Measurements from ENCODE around the gene SERPINB7.

The SERPINB7 gene

GRCh38 chr18:63788447-63789096, 13.4 kb downstream of the SERPINB7 start:
- no peak for DNase-seq

- DNase-seq, result no peak
These were observed 14.1 kb downstream of the SERPINB7 start for GRCh38 chr18:63789327-63789726.

- no peak for DNase-seq
These were observed 20.4 kb downstream of the SERPINB7 start for GRCh38 chr18:63795606-63796005.

- DNase-seq, result no peak
These were observed 24.0 kb downstream of the SERPINB7 start for GRCh38 chr18:63799189-63799588.

GRCh38 chr18:63801343-63801742, 26.1 kb downstream of the SERPINB7 start:
- no peak for DNase-seq

GRCh38 chr18:63808125-63808524, 32.9 kb downstream of the SERPINB7 start:
- DNase-seq, result no peak

GRCh38 chr18:63817441-63818051, 42.3 kb downstream of the SERPINB7 start:
- DNase-seq, result no peak

- DNase-seq, result no peak
These were observed 43.0 kb downstream of the SERPINB7 start for GRCh38 chr18:63818212-63818611.

- no peak for DNase-seq
These were observed 44.6 kb downstream of the SERPINB7 start for GRCh38 chr18:63819786-63820185.

- no peak for DNase-seq
These were observed 45.5 kb downstream of the SERPINB7 start for GRCh38 chr18:63820694-63821093.

GRCh38 chr18:63823516-63824219, 48.5 kb downstream of the SERPINB7 start:
- DNase-seq, result peak; percentile 21

- DNase-seq, result no peak
These were observed 49.0 kb downstream of the SERPINB7 start for GRCh38 chr18:63824220-63824525.

- no peak for DNase-seq
These were observed 52.9 kb downstream of the SERPINB7 start for GRCh38 chr18:63828120-63828519.

- no peak for DNase-seq
These were observed 53.4 kb downstream of the SERPINB7 start for GRCh38 chr18:63828656-63829055.

- DNase-seq, result no peak
These were observed 54.7 kb downstream of the SERPINB7 start for GRCh38 chr18:63829886-63830285.

GRCh38 chr18:63831080-63831788, 56.0 kb downstream of the SERPINB7 start:
- no peak for DNase-seq

- DNase-seq, result no peak
These were observed 57.3 kb downstream of the SERPINB7 start for GRCh38 chr18:63832470-63832869.

- DNase-seq, result no peak
These were observed 59.4 kb downstream of the SERPINB7 start for GRCh38 chr18:63834471-63835113.

GRCh38 chr18:63836456-63836855, 61.2 kb downstream of the SERPINB7 start:
- no peak for DNase-seq

GRCh38 chr18:63837590-63837989, 62.4 kb downstream of the SERPINB7 start:
- no peak for DNase-seq

GRCh38 chr18:63843008-63843407, 67.8 kb downstream of the SERPINB7 start:
- DNase-seq, result no peak

- peak; percentile 27 for DNase-seq
These were observed 69.0 kb downstream of the SERPINB7 start for GRCh38 chr18:63844254-63844653.

- peak; percentile 17 for DNase-seq
These were observed 72.9 kb downstream of the SERPINB7 start for GRCh38 chr18:63848159-63848558.

All from midbrain (tissue), 1 donor.